GM19023 (cell line): ENCODE data around the gene PARD3.
A peak's percentile ranks its signal among the peaks of the same experiment; 100 is the strongest.

Experiments used
- ATAC-seq: cut with Tn5 transposase; IDR thresholded peaks from one replicate; pipeline ENCODE4 v1.9.1; 2021; ENCODE audit warnings: mild to moderate bottlenecking, moderate library complexity; ENCODE audit not compliant: unreplicated experiment

Gene PARD3

DNA sequence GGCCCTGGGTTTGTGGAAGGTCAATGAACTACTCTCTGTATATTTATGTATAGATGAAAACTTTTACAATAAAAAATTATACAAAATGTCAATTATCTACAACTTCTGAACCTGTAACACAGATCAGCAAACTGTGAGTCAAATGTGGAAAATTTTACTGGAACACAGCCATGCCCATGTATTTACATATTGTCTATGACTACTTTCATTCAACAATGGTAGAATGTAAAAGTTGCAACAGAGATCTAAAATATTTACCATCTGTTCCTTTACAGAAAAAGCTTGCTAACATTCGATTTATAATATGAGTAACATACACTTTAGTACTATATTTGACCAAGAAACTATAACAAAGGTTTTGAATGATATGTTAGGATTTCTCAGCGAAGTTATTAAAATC lies 481.6 kb downstream of the PARD3 start:
- no peak for ATAC-seq

DNA sequence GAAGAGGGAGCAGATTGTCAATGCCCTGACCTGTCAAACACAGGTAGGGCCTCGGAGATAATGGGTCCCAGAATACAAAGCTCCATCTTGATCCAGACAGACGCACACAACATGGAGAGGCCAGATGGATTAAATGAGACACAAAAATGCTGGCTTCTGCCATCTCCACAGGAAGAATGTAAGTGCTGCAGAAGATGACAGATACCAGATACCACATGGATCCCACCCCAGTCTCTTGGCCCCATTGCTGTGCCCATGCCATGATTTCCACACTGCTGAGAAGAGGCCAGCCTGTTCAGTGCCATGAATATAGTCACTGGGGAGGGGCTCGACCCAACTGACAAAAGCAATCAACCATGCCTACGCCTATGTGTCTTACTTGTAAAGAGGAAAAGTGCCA lies 487.9 kb downstream of the PARD3 start:
- ATAC-seq: no peak

DNA sequence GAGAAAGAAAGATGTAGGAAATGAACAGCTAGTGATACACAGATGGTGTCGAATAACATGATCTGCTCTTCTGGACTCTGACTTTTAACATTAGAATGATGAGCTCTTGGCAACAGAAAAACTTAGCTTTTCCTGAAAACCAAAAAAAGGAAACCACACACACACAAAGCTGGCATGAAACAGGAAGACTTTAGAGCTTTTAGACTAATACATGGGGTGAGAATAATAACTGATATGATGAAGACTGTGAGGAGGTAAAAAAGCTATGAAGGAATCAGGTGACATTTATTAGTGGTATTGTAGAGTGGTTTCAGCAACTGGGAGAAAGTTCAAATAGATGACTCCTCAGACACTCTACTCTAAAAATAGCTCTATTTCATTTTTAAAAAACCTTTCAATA lies 491.9 kb downstream of the PARD3 start:
- no peak for ATAC-seq

DNA sequence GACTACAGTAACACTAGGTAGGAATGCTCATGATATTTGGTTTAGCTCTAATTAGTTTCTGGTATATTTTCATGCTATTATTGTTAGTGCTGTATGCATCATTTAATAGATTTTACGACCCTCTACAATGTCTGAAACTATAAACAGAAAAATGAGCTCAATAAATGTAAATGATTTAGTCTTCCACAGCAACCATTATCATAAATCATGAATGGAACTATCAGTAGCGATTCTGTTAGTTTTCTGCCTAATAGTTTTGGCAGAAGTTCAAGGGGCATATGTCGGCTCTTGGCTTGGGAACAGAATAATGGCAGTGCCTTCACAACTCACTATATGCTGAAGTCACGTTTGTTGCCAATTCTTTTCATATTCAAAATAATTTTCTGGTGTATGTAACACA lies 494.8 kb downstream of the PARD3 start:
- no peak for ATAC-seq

DNA sequence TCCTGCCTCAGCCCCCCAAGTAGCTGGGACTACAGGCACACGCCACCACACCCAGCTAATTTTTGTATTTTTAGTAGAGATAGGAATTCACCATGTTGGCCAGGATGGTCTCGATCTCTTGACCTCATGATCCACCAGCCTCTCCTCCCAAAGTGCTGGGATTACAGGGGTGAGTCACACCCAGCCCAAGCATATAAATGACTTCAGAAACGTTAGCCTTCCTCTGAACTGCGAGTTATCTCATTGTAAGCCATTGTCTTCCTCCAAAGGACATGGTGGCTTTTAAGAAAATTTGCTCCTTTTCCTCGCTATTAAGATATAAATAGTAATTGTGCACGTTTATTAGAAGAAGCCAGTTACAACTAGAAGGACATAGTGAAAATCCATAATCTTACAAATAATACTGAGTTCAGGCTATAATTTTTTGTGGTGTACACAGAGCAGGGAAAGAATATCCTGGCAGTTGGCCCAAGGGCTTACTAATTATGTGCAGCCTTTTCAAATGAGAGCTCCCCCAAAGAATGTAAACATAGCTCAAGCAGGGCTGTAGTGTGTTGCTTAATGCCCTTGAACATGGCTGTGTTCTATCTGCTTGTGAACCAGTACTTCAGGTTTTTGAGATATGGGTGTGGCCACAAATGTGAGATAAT lies 495.8 kb downstream of the PARD3 start:
- no peak for ATAC-seq

- ATAC-seq: no peak
Observed at GRCh38 chr10:34316154-34316553, 498.9 kb downstream of the PARD3 start.

DNA sequence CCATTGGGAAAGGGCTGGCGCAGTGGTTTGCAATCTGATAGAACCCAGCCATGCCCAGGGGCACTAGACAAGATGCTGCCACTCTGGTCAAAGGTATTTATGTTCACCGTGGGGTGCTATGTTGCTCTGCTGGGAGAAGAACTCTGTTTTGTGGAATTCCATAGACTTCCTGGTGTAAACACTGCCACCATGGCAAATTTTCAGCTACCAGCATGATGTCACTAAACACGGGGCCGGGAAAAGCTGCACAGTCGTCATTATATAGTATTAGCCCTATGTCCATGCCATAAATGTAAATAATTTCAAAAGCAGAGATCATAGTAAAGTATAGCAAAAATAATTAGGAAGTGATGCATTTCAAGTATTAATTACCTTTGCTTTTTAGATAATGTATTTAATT lies 500.6 kb downstream of the PARD3 start:
- no peak for ATAC-seq

DNA sequence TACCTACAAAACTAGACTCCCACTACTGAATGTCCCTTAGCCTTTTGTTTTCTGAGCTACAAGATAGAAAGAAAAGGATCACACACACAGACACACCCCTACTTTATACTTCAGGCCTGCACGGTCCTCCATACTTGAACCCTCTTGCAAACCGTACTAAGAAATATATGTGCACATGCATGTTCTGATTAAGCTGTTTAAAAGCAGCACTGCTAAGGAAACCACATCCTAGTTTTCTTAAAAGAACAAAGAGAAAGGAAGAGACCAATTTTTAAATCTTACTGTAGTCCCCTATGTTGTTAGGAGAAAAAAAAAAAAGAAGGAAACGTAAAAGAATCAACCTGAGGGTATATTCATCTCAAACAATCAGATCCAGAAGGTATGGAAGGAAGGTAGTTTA lies 501.2 kb downstream of the PARD3 start:
- ATAC-seq: no peak

DNA sequence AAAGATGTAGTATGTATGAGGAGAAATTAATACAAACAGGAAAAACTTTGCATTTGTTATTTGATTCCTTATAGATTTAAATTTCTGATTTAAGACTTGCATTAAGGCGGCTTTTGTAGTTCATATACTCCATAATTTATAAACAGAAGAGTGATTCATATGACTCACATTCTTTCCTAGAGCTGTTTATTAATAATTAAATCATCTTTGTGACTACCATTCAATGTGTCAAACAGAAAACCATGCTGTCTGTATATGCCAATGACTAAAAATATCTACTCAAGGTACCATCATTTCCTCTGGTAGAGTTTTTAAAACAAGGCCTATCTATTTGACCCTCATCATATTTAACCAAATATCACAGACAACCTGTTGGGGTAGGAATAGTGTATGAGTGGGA lies 501.7 kb downstream of the PARD3 start:
- no peak for ATAC-seq

- no peak for ATAC-seq
Observed at GRCh38 chr10:34311679-34312078, 503.4 kb downstream of the PARD3 start.

DNA sequence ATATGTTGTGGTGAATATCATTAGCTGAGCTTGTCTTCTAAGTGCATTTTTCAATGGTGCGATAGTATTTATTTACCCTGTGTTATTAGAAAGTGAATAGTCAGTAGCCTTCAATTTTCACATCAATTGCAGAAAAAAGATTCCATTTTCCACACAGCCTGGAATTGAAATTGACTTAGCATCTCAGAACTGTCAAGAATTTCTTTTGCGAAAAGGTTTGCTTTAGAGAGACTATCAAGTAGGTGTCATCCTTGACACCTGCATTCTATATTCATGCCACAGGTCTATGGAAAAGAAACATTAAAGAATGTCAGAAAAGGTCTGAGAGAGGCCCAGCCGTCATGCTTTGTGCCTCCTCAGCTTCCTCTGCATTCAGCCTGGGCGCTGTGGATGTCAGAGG lies 504.9 kb downstream of the PARD3 start:
- no peak for ATAC-seq

GRCh38 chr10:34305189-34305588 lies 509.9 kb downstream of the PARD3 start:
- peak; percentile 54 for ATAC-seq

- no peak for ATAC-seq
Observed at GRCh38 chr10:34303022-34303421, 512.1 kb downstream of the PARD3 start.

DNA sequence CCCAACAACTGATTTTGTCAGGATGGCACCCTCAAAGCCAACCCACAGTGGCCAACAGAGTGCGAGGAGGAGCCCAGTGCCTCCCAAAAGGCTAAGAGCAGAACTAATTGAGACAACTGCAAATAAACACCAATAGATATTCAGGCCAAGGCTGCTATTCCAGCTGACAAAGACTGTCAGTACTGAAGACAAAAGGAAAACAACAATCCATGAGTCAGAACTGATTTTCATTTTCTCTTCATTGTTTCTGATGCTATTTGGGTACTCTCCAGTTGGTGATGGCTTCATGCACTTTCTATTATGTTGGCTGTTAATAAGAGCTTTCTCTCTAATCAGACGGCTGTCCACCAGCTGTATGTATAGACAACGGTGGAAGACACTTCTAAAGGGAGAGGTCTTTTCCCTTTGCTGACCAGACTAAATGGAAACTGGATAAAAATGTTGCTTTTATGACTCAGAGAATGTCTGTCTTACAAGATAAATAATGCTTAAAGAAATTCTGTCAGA lies 515.9 kb downstream of the PARD3 start:
- no peak for ATAC-seq

GRCh38 chr10:34298346-34298818 lies 516.7 kb downstream of the PARD3 start:
- no peak for ATAC-seq

DNA sequence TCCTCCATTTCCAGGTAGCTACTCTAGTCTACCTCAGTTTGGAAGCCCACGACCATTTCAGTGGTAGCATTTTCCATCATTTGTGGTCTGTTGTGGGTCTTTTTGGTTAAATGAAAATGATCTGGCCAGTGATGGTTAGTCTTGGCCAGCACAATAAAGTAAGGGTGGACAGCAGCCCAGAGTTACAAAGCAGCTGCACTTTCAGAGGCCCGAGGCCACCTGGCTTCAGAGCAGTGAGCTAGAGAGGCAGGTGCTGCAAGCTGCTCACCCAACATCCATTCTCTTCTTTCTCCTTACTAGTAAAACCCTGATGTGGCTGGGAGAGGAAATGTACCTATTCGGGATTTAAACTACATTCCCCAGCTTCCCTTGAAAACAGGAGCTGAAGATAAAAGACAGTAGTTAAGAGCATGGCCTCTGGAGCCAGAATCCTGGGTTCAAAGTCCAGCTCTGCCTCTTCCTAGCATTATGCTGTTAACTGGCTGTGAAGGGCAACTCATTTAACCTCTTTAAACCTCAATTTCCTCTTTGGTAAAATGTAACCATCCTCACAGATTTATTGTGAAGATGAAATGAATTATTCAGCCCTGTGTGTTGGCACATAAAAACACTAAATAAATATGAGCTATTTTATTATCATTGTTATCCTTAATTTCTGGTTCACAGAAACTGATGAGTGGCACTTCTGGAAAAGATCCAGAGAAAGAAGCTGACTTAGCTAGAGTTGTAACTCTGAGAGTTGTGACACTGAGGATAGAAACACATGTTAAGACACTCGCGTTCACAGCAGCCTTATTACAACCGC lies 517.4 kb downstream of the PARD3 start:
- ATAC-seq: no peak

DNA sequence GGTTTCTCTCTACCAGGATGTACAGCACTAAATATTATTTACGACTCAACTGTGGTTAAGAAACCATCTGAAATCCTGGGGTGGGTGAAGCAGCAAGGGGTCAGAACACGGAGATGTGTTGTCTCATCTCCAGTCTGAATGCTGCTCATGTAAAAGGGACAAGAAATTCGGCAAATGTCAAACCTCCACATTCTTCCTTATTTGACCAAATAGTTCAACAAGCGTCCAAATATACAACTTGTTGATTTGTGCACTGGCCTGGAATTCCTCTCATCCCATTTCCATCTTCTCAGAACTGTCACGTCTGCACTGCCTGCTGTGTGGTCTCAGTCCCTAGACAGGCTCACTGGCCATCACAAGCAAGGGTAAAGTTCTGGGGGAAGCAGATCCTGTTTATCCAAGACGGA lies 520.0 kb downstream of the PARD3 start:
- ATAC-seq: no peak

GRCh38 chr10:34294137-34294536 lies 521.0 kb downstream of the PARD3 start:
- ATAC-seq: no peak

DNA sequence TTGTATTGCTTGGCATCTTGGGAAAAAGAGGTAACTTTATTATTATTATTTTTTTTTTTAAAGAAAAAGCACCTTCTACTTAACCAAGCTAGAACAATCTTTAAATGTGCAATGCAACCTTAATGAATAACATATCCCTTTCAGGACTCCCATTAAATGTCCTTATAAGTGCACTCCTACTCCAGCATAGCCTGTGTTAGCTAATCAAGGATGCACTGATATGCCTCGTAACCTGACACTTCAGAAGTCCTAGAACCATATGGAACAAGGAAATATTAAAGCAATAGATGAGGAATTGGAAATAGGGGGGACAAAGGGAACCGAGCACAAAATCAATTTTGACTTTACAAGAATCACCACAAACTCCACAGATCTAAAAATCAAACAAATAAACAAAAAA lies 522.4 kb downstream of the PARD3 start:
- no peak for ATAC-seq

DNA sequence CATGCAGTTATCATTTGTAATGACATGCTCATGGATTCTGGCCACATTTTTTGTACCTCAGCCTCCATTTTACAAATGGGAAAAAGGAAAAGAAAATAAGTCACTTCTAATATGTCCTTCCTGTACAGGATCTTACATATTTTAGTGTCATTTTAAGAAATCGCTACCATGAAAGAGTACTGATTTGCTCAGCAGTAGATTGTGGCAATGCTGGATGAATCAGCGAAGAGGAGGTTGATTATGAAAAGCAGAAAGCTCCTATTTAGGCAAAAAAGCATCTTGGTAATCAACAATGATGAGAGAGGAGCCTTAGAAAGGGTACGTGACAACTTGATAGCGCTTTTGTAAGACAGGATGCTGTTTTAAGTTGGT lies 522.9 kb downstream of the PARD3 start:
- ATAC-seq: no peak

DNA sequence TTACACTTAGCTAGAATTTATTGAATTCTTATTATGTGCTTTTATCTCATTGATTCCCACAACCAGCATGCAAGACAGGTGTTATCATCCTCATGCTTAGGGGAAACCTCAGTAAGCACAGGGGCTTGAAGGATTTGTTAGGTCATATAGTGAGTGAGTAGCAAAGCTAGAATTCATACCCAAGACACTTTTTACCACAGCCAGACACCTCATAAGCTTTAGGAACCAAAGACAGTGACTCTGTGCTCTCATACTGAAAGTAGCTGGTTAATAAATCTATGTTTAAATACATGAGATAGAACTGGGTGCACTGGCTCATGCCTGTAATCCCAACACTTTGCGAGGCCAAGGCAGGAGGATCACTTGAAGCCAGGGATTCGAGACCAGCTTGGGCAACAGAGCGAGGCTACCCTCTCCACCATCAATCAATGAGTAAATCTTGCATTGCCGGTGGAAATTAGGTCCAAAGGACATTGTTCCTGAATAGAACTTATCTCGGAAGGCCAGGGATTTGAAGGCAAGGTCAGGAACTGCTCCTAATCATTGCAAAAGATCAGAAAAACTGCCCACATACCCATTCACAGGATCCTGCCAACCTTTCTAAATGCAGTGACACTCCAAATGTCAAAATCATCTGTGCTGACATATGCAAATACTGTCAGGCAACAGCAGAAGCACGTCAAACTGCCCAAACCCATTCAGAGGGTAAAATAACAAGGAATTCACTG lies 523.5 kb downstream of the PARD3 start:
- peak; percentile 76 for ATAC-seq
